ENCODE measurements around the gene ZNF831. TPM values are rescaled to one million over a fixed set of nuclear protein-coding genes. Genes with fewer than 3 reads are reported as not detected.

The ZNF831 gene
- polyA plus RNA-seq, 5 donors: 0.13 to 0.15 (median 0.15) TPM

DNA sequence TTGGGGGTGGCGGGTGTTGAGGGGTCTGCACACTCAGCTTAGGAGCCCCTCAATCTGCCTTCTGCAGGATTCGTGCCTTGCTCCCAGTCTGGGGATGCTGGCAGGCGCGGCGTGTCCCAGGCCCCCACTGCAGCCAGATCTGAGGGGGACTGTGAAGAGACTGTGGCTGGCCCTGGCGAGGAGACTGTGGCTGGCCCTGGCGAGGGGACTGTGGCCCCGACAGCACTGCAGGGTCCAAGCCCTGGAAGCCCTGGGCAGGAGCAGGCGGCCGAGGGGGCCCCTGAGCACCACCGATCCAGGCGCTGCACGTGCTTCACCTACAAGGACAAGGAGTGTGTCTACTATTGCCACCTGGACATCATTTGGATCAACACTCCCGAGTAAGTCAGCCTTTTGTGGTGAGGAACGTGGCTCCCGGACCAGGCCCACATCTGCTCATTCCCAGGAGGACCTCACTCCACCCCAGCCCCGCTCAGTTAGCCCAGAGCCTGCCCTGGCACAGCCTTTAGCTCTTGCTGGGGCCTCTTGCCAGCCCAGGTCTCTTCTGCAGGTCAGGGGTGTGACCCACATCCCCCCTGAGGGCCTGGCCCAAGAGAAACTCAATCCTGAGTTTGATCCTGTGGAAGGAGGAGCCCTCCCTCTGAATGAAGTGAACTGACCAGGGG is 137.9 kb downstream of the ZNF831 start:
- no peak for DNase-seq

DNA sequence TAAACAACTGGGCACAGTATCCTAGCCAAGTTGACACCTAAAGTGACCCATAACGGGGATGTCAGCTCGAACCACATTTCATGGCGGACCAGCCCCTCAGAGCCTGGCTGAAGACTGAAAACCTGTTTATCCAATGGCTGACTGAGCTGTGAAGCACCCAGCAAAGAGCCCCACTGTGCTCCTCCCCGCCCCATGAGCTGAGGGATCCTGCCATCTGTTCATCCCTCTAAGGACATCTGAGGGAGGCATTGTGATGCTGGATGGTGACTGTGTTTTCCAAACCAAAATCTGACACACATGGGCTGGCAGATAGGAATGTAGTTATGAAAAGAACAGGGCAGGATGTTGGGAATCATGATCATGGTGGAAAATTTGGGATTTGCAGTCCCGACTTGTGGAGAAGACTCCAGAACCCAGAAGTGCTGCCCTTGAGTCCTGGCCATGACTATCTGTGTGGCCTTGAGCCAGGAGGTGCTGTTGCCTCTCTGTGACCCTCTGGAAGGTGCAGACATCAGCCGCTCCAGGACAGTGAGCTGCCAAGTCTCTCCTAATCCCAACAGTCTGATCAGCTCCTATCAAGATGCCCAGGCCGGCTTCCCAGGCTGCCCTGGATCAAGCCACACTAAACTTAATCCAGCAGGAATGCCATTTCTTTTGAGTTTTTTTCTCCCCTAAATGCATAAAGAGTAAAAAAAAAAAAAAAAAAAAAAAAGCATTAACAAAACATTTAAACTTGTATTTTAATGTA is 142.5 kb downstream of the ZNF831 start:
- no peak for DNase-seq

DNA sequence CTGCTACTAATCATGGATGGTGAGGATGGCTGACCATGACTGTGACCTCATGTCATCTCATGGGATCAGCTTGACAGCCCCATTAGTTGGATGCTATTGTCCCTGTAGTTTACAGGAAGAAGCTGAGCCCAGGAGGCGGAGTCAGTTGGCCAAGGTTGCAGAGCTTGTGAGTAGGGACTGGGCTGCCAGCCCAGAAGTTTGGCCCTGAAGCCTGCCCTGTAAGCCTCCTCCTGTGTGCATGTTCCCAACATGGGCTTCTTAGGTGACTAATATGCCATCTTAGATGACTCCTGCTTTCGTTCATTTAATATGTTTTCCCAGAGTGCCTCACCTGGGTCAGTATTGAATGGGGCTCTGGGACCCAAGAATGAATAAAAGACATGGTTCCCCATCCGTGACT is 143.6 kb downstream of the ZNF831 start:
- no peak for DNase-seq

Other genes with a start within 250 kb of the ZNF831 start
- 100 to 1,000 TPM; 102 to 120 (median 109) TPM for gene NELFCD, start 182.6 kb upstream of the ZNF831 start, polyA plus RNA-seq (ENCODE audit: insufficient read depth in 1 of 5, insufficient read length in 5 of 5, low replicate concordance in 1 of 5)
- 100 to 1,000 TPM in 3 of 5 donors, 10 to 100 TPM in 2; 88.8 to 112 (median 111) TPM for gene CTSZ, start 156.6 kb upstream of the ZNF831 start, polyA plus RNA-seq (ENCODE audit: insufficient read depth in 1 of 5, insufficient read length in 5 of 5, low replicate concordance in 1 of 5)
- 1 to 10 TPM; 3.1 to 5.7 (median 4.4) TPM for gene TUBB1, start 144.4 kb upstream of the ZNF831 start, polyA plus RNA-seq (ENCODE audit: insufficient read depth in 1 of 5, insufficient read length in 5 of 5, low replicate concordance in 1 of 5)
- 100 to 1,000 TPM; 156 to 213 (median 203) TPM for gene ATP5F1E, start 131.5 kb upstream of the ZNF831 start, polyA plus RNA-seq (ENCODE audit: insufficient read depth in 1 of 5, insufficient read length in 5 of 5, low replicate concordance in 1 of 5)
- gene PRELID3B, start 121.0 kb upstream of the ZNF831 start, polyA plus RNA-seq (ENCODE audit: insufficient read depth in 1 of 5, insufficient read length in 5 of 5, low replicate concordance in 1 of 5): 10 to 100 TPM; 46.3 to 66.9 (median 55.5) TPM
- 10 to 100 TPM in 4 of 5 donors, 1 to 10 TPM in 1; 9.9 to 28.8 (median 25.4) TPM for gene EDN3, start 136.8 kb downstream of the ZNF831 start, polyA plus RNA-seq (ENCODE audit: insufficient read depth in 1 of 5, insufficient read length in 5 of 5, low replicate concordance in 1 of 5)

Data from right lung (tissue), 5 donors.